IPS DF 19.7 (cell line): Measurements from ENCODE around the gene CRKL.
"Not testable (repeated sequence)": the region's sequence is repeated elsewhere in the genome, so short reads cannot be mapped to it uniquely, and the experiment has no call there.

Experiments used
- DNase-seq: peaks from one replicate; pipeline ENCODE4 v3.0.0-alpha.2; 2013; ENCODE audit warnings: low read depth, low spot score

Gene CRKL

GRCh38 chr22:20916916-20917810, at the start of gene CRKL:
Gene CRKL (plus strand): TSS chr22:20917407. CDS start chr22:20917935, 528 bp downstream.
- peak; percentile 88 for DNase-seq

GRCh38 chr22:20868025-20868962, 48.9 kb upstream of the CRKL start:
- no peak for DNase-seq

- DNase-seq = no peak
These were observed 48.0 kb upstream of the CRKL start for GRCh38 chr22:20869234-20869633.

- no peak for DNase-seq
These were observed 44.0 kb upstream of the CRKL start for GRCh38 chr22:20873214-20873613.

GRCh38 chr22:20875296-20875695, 41.9 kb upstream of the CRKL start:
- DNase-seq = no peak

GRCh38 chr22:20877715-20878114, 39.5 kb upstream of the CRKL start:
- DNase-seq = no peak

GRCh38 chr22:20881231-20881630, 36.0 kb upstream of the CRKL start:
- DNase-seq = no peak

GRCh38 chr22:20881869-20882815, 35.1 kb upstream of the CRKL start:
- no peak for DNase-seq

GRCh38 chr22:20882855-20883254, 34.4 kb upstream of the CRKL start:
- no peak for DNase-seq

GRCh38 chr22:20884454-20884853, 32.8 kb upstream of the CRKL start:
- DNase-seq = no peak

GRCh38 chr22:20885017-20885556, 32.1 kb upstream of the CRKL start:
- DNase-seq = no peak

- peak; percentile 52 for DNase-seq
These were observed 31.5 kb upstream of the CRKL start for GRCh38 chr22:20885557-20886323.

GRCh38 chr22:20887375-20887774, 29.8 kb upstream of the CRKL start:
- DNase-seq = no peak

- no peak for DNase-seq
These were observed 28.0 kb upstream of the CRKL start for GRCh38 chr22:20889025-20889704.

GRCh38 chr22:20889904-20890540, 27.2 kb upstream of the CRKL start:
- DNase-seq = no peak

GRCh38 chr22:20890975-20891374, 26.2 kb upstream of the CRKL start:
- no peak for DNase-seq

GRCh38 chr22:20897737-20898136, 19.5 kb upstream of the CRKL start:
- DNase-seq = not testable (repeated sequence)

- DNase-seq = no peak
These were observed 17.3 kb upstream of the CRKL start for GRCh38 chr22:20899827-20900423.
